K562 (cell line): Measurements from ENCODE around the gene HBQ1. TPM values are rescaled to one million over a fixed set of nuclear protein-coding genes. Genes with fewer than 3 reads are reported as not detected.

Experiments
- AFF1 ChIP-seq, 2 experiments: fragments of 450-650 bp; IDR thresholded peaks; 2 replicates each; pipeline ENCODE4 v1.6.1; 2018; ENCODE audit warnings: mild to moderate bottlenecking in 2 of 2, low read depth in 1 of 2; ENCODE audit not compliant: partially characterized antibody in 2 of 2
- BHLHE40 ChIP-seq: IDR thresholded peaks from 2 replicates; pipeline ENCODE4 v1.6.1; 2011; ENCODE audit warnings: low read length, improper control_type of control experiment
- CHD1 ChIP-seq: fragments of 200-600 bp; sonication (generic); IDR thresholded peaks from one replicate; pipeline ENCODE4 v1.6.1; 2012; ENCODE audit warnings: mild to moderate bottlenecking, moderate library complexity, low read length, inconsistent platforms
- CREB1 ChIP-seq, 2 experiments: sonication (generic) in 1 of 2; formaldehyde crosslinking in 1 of 2; IDR thresholded peaks; 2 replicates each; pipeline versions ENCODE4 v1.6.1 to v1.8.0; 2012 to 2022; ENCODE audit warnings: inconsistent platforms in 1 of 2, mild to moderate bottlenecking in 1 of 2, missing genetic modification reagents in 1 of 2, moderate library complexity in 1 of 2
- HCFC1 ChIP-seq: IDR thresholded peaks from 2 replicates; pipeline ENCODE4 v1.6.1; 2012; ENCODE audit warnings: low read depth, low read length, improper control_type of control experiment
- HDAC1 ChIP-seq, 2 experiments: fragments of 450-650 bp; IDR thresholded peaks; 2 replicates each; pipeline ENCODE4 v1.6.1; 2016 to 2017; ENCODE audit warnings: inconsistent platforms in 1 of 2, mild to moderate bottlenecking in 1 of 2, moderate library complexity in 1 of 2
- HMGN3 ChIP-seq: IDR thresholded peaks from 2 replicates; pipeline ENCODE4 v1.6.1; 2011; ENCODE audit warnings: borderline replicate concordance, low read depth, mild to moderate bottlenecking, mixed read lengths, low read length; ENCODE audit not compliant: insufficient read length; ENCODE audit errors: extremely low read depth
- MTA3 ChIP-seq: fragments of 450-650 bp; formaldehyde crosslinking; IDR thresholded peaks from 2 replicates; pipeline ENCODE4 v1.6.1; 2017; ENCODE audit warnings: mild to moderate bottlenecking, borderline replicate concordance
- RBFOX2 ChIP-seq: fragments of 200-400 bp; formaldehyde crosslinking; IDR thresholded peaks from 2 replicates; pipeline ENCODE4 v1.6.1; 2017; ENCODE audit warnings: low read depth, mild to moderate bottlenecking, low read length, moderate library complexity
- SIRT6 ChIP-seq: IDR thresholded peaks from one replicate; pipeline ENCODE4 v1.6.1; 2012; ENCODE audit warnings: low read depth, mild to moderate bottlenecking, control low read depth, inconsistent platforms, low read length, moderate library complexity
- ZNF197 ChIP-seq: fragments of 200-800 bp; sonication (Bioruptor generic); IDR thresholded peaks from 2 replicates; pipeline ENCODE4 v1.6.1; 2016; ENCODE audit warnings: low read depth, missing genetic modification characterization, missing compliant biosample characterization
- ZNF431 ChIP-seq: sonication (generic); formaldehyde crosslinking; IDR thresholded peaks from 2 replicates; pipeline ENCODE4 v1.8.0; 2022; ENCODE audit warnings: mild to moderate bottlenecking, missing genetic modification reagents
- ZNF592 ChIP-seq: fragments of 450-650 bp; IDR thresholded peaks from 2 replicates; pipeline ENCODE4 v1.6.1; 2017; ENCODE audit warnings: antibody characterized with exemption, mild to moderate bottlenecking
- ZNF644 ChIP-seq: fragments of 200-800 bp; sonication (Bioruptor generic); IDR thresholded peaks from 2 replicates; pipeline ENCODE4 v1.6.1; 2016; ENCODE audit warnings: low read depth, missing genetic modification characterization, missing compliant biosample characterization
- ZNF830 ChIP-seq: fragments of 250-450 bp; sonication (Bioruptor Pico); IDR thresholded peaks from 2 replicates; pipeline ENCODE4 v1.5.0; 2021; ENCODE audit warnings: mild to moderate bottlenecking
- polyA plus RNA-seq, 8 experiments: library from polyadenylated mRNA; depleted of rRNA in 4 of 8; stranded (reverse) in 5 of 8; unstranded in 3 of 8; fragments of >200 nt; fragmentation: Nextera tagmentation in 2 of 8; fragmentation: Illumina TruSeq in 1 of 8; extraction: Ambion mirVana in 2 of 8; extraction: Trizol in 1 of 8; gene quantifications; 2 replicates each; pipeline versions ENCODE4 v1.2.1 to v1.2.3, GENCODE V29; 2011 to 2014; ENCODE audit warnings: inconsistent platforms in 1 of 8, missing spikeins in 1 of 8
- total RNA-seq, 7 experiments: library from RNA; depleted of rRNA in 6 of 7; stranded (reverse); fragments of >200 nt in 6 of 7; fragmentation: Illumina TruSeq in 2 of 7; extraction: Trizol in 2 of 7; gene quantifications; 2 replicates each; pipeline versions ENCODE4 v1.2.1 to v1.2.3, GENCODE V29; 2011 to 2021; ENCODE audit warnings: low replicate concordance in 1 of 7

Gene HBQ1
- total and polyA plus RNA-seq, 9 of the 15 experiments (the other 6 are each of a cell fraction or from before 2014, with no cell fraction given), result 2.3 to 190 (median 19.8) TPM

GRCh38 chr16:143047-143446 lies 37.2 kb upstream of the HBQ1 start (continued):
- TF ChIP-seq ZNF592, result peak; percentile 93
- TF ChIP-seq ZNF431, result no peak
- peak; percentile 59; the same call in 1 of the 2 replicates for TF ChIP-seq MTA3
- peak; percentile 52 to 79; a peak in 3 of 4 replicates for TF ChIP-seq HDAC1 (IDR thresholded peaks at IDR 0.05)
- no peak for TF ChIP-seq ZNF830
- TF ChIP-seq AFF1 (IDR thresholded peaks at IDR 0.05; ENCODE audit: low read depth in 1 of 2, partially characterized antibody in 2 of 2), result peak in 1 of 2 experiments; percentile 14
- peak; percentile 4; the same call in 1 of the 2 replicates for TF ChIP-seq ZNF197 (CRISPR knock-in tag)
- peak; percentile 9 for TF ChIP-seq CHD1
- TF ChIP-seq SIRT6, result no peak
- TF ChIP-seq HCFC1, result 0 out of 2 replicates have a peak, but pooled peaks have one; percentile 19
- TF ChIP-seq CREB1 (IDR thresholded peaks at IDR 0.05), result peak; percentile 63; the same call in 1 of the 2 replicates
- TF ChIP-seq CREB1 (CRISPR knock-in tag; IDR thresholded peaks at IDR 0.05), result no peak
- TF ChIP-seq BHLHE40, result peak; percentile 30; the same call in 1 of the 2 replicates
- TF ChIP-seq RBFOX2, result peak; percentile 37; the same call in 1 of the 2 replicates
- 0 out of 2 replicates have a peak, but pooled peaks have one; percentile 43 for TF ChIP-seq ZNF644
- peak; percentile 87 for TF ChIP-seq HMGN3
